ENCODE measurements around the gene RNF121.

GRCh38 chr11:71934213-71934612, 5.4 kb downstream of the RNF121 start:
- TF ChIP-seq EZH2phosphoT487 (IDR thresholded peaks at IDR 0.05; ENCODE audit: borderline replicate concordance, low read length) = no peak
- TF ChIP-seq CTCF (IDR thresholded peaks at IDR 0.05; ENCODE audit: low read depth, low read length, poor library complexity, severe bottlenecking) = no peak

Data from DOHH2 (cell line).